NCI-H2227 (cell line): ENCODE data around the gene ADIPOR2.
"Not testable (repeated sequence)": the region's sequence is repeated elsewhere in the genome, so short reads cannot be mapped to it uniquely, and the experiment has no call there.

ENCODE experiments used
- DNase-seq: peaks from one replicate; lab custom pipeline; 2025; ENCODE audit not compliant: unreplicated experiment; lab: John Stamatoyannopoulos, UW

ADIPOR2 gene

GRCh38 chr12:1731688-1732078 lies 40.8 kb downstream of the ADIPOR2 start:
- not testable (repeated sequence) for DNase-seq

- no peak for DNase-seq
Measured at GRCh38 chr12:1732914-1733313, 42.0 kb downstream of the ADIPOR2 start.

- DNase-seq, result not testable (repeated sequence)
Measured at GRCh38 chr12:1733712-1734111, 42.8 kb downstream of the ADIPOR2 start.

GRCh38 chr12:1737652-1738286 lies 46.9 kb downstream of the ADIPOR2 start:
- DNase-seq, result no peak

- peak; percentile 1 for DNase-seq
Measured at GRCh38 chr12:1738446-1738845, 47.6 kb downstream of the ADIPOR2 start.

GRCh38 chr12:1739368-1739767 lies 48.5 kb downstream of the ADIPOR2 start:
- no peak for DNase-seq

GRCh38 chr12:1740161-1740948 lies 49.5 kb downstream of the ADIPOR2 start:
- no peak for DNase-seq

GRCh38 chr12:1741154-1741949 lies 50.5 kb downstream of the ADIPOR2 start:
- DNase-seq, result no peak

- no peak for DNase-seq
Measured at GRCh38 chr12:1744932-1745331, 54.1 kb downstream of the ADIPOR2 start.

- DNase-seq, result no peak
Measured at GRCh38 chr12:1747609-1748008, 56.7 kb downstream of the ADIPOR2 start.

- DNase-seq, result no peak
Measured at GRCh38 chr12:1749019-1749418, 58.1 kb downstream of the ADIPOR2 start.

GRCh38 chr12:1750300-1750699 lies 59.4 kb downstream of the ADIPOR2 start:
- no peak for DNase-seq

- DNase-seq, result no peak
Measured at GRCh38 chr12:1758376-1758775, 67.5 kb downstream of the ADIPOR2 start.

- DNase-seq, result no peak
Measured at GRCh38 chr12:1758887-1759286, 68.0 kb downstream of the ADIPOR2 start.

- DNase-seq, result no peak
Measured at GRCh38 chr12:1760566-1761382, 69.9 kb downstream of the ADIPOR2 start.

- DNase-seq, result no peak
Measured at GRCh38 chr12:1761857-1762256, 71.0 kb downstream of the ADIPOR2 start.

- DNase-seq, result no peak
Measured at GRCh38 chr12:1763153-1763552, 72.3 kb downstream of the ADIPOR2 start.

- DNase-seq, result no peak
Measured at GRCh38 chr12:1766110-1766509, 75.2 kb downstream of the ADIPOR2 start.

GRCh38 chr12:1767407-1768090 lies 76.7 kb downstream of the ADIPOR2 start:
- no peak for DNase-seq

GRCh38 chr12:1768615-1769014 lies 77.7 kb downstream of the ADIPOR2 start:
- no peak for DNase-seq
